GM18951 (cell line): ENCODE measurements around the gene PPP1R14C.
"Not testable (repeated sequence)": the region's sequence is repeated elsewhere in the genome, so short reads cannot be mapped to it uniquely, and the experiment has no call there.

Experiments
- POLR2A ChIP-seq: IDR thresholded peaks from 4 replicates; pipeline ENCODE4 v1.6.1; 2011; ENCODE audit warnings: mild to moderate bottlenecking; ENCODE audit not compliant: insufficient read length, insufficient read depth; ENCODE audit errors: extremely low read depth
- in situ Hi-C: fragments of 300-500 bp; cut with MboI; formaldehyde crosslinking; loops from one replicate; pipeline ENCODE4 v1.12.0; 2022; ENCODE audit warnings: low sequenced_read_pairs, mixed read lengths, inconsistent platforms; ENCODE audit not compliant: unreplicated experiment

Gene PPP1R14C

GRCh38 chr6:150183966-150184365, 41.1 kb downstream of the PPP1R14C start:
- in situ Hi-C loops, result no loop called here
- TF ChIP-seq POLR2A, result no peak

DNA sequence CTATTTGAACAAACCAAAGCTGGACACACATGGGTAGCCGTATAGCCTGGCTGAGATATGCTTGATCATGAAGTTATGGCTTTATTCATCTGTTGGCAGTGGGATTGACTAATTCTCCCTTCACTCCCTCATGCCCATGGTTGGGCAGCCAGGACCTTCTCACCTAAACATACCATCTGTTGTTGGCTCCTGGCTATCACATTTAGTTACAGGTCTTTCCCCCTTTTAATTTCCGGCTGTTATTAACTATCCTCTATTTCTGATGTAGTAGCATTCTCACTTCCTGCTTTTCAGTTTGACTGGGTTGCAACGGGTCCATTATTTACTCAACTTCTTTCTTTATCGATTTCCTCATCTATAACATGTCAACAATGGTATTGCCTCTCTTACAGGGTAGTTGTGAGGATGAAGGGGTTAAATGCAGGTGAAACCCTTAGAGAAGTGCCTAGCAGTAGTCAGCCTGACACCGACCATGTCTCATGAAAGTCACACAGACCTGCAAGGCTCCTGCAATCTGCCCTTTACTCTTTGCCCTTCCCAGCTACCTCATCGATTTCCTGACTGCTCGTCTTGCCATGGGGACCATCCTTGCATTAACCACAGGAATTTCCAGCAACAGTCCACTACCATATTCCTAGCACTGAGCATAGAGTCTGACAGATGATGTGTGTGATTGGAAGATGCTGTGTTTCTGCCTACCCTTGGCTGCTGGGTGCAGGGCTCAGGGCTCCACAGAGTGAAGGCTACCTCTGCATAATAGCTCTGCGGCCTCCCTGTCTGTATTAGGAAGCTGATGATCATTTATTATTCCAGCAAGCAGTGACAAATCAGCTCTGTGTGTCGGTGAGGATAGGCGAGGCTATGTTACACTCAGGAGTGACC, 42.2 kb downstream of the PPP1R14C start:
- in situ Hi-C loops, result no loop called here
- TF ChIP-seq POLR2A, result no peak

GRCh38 chr6:150185732-150186117, 42.9 kb downstream of the PPP1R14C start:
- TF ChIP-seq POLR2A, result no peak
- in situ Hi-C loops, result no loop called here

GRCh38 chr6:150186129-150186898, 43.5 kb downstream of the PPP1R14C start:
- in situ Hi-C loops, result no loop called here
- TF ChIP-seq POLR2A, result no peak

GRCh38 chr6:150187433-150187832, 44.6 kb downstream of the PPP1R14C start:
- in situ Hi-C loops, result not testable (repeated sequence)

GRCh38 chr6:150189122-150189521, 46.3 kb downstream of the PPP1R14C start:
- in situ Hi-C loops, result no loop called here
- no peak for TF ChIP-seq POLR2A

GRCh38 chr6:150191809-150192208, 49.0 kb downstream of the PPP1R14C start:
- in situ Hi-C loops, result no loop called here
- no peak for TF ChIP-seq POLR2A

- TF ChIP-seq POLR2A, result no peak
- in situ Hi-C loops, result no loop called here
Observed at GRCh38 chr6:150194195-150194594, 51.4 kb downstream of the PPP1R14C start.

DNA sequence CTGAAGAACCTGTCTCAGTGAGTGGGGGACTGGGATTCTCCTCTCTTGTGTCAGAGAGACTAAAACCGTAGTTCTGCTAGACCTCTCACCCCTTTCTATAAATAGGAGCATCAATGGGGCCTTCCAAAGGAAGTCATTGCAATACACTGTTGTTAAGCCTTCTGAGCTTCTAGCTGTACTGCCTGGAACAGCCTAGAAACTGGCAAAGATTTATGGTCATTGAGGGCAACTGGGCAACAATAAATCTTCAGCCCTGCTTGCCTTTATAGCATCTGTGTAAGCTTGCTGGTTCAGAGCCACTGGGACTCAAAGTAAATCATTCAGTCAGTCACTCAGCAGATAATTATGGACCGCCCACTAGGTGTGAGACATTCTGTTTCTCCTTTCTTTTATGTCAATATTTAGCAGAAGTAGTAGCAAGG, 53.2 kb downstream of the PPP1R14C start:
- in situ Hi-C loops, result no loop called here

DNA sequence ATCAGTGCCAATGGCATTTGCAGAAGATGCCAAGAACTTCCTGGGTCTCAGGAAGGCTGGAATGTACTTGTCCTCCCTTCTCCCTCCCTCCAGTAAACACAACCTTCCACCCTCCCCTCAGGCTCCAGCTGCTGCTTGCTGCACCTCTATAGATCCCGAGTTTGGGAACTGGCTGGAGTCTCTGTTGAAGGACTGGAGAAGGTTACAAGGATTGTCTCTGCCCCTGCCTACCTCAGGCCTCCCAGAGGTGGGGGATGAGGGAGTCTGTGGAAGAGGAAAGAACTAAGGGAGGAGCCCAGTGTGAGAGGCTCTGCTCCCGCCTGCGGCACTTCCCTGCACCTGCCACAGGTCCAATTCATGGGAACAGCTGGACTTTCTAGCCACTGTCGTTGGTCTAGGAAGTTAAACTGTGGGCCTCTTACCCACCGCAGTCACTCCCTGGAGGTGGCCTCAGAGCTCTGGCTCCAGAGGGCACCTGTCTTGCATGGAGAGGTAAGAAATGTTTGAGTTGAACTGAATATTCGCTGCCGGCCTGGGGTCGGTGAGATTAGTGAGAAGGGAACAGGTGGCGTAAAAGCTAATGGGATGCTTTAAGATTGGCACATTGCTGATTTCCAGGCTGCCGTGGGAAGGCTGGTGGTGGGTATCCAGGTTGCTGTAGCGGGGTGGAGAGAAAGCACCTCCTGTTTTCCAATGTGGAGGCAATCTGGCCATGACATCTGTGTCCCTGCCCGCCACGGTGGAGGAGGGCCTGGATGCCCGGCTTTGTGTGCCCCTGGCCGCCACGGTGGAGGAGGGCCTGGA, 54.3 kb downstream of the PPP1R14C start:
- in situ Hi-C loops, result no loop called here
- no peak for TF ChIP-seq POLR2A

More for the DNA sequence above, 53.2 kb downstream of the PPP1R14C start:
- TF ChIP-seq POLR2A, result no peak

- in situ Hi-C loops, result no loop called here
- no peak for TF ChIP-seq POLR2A
Observed at GRCh38 chr6:150198532-150198931, 55.7 kb downstream of the PPP1R14C start.

DNA sequence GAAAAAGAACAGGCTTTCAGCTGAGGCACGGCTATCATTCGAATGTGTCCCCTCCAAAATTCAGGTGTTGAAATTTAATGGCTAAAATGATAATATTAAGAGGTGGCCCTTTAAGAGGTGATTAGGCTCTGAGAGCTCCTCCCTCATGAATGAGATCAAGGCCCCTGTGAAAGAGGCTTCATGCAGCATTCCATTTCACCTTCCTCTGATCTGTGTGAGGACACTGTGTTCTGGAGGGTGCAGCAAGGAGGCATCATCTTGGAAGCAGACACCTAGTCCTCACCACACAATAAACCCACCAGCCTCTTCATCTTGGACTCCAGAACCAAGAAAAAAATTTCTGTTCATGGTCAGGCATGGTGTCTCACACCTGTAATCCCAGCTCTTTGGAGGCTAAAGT, 56.4 kb downstream of the PPP1R14C start:
- in situ Hi-C loops, result no loop called here
- TF ChIP-seq POLR2A, result no peak

DNA sequence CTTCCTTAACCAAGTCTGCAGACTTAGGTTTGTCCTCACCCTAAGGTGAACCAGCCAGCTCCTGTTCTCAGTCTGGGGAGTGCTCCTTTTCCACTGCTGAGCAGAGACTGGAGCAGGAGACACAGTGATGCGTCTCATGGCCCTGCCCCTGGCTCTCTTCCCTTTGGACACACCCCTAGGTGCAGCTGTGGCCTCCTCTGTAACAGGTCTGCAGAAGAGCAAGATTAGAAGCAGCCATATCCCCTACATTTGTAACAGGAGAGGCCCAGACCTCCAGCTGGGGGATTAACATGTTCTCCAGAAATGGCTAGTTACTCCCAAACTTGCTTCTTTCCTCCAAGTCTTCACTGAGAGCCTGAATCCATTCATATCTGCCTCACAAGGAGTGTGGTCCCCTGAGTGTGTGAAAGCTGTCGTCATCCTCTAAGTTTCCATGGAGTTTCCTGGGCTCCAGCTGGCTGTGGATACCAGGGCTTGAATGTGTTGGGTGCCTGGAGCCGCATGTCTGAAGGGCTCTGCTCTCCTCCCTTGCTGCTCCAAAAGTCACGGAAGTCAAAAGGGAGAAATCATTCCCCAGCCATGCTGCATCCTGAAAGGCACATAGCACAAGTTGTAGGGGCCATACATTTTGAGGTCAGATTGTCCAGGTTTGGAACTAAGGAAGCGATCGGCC, 57.7 kb downstream of the PPP1R14C start:
- in situ Hi-C loops, result no loop called here
- TF ChIP-seq POLR2A, result no peak
